H1 (cell line): Measurements from ENCODE around the gene SLC22A2.

ENCODE experiments used
- ATF2 ChIP-seq: IDR thresholded peaks from 2 replicates; pipeline ENCODE4 v1.6.1; 2012; ENCODE audit warnings: low read length, inconsistent platforms
- CTCF ChIP-seq, 3 experiments: IDR thresholded peaks; 1 replicate in 2 of 3; 2 replicates in 1 of 3; pipeline versions ENCODE4 v1.5.1 to v1.6.1; 2011; ENCODE audit warnings: low read length in 3 of 3, mild to moderate bottlenecking in 3 of 3, inconsistent platforms in 2 of 3, low read depth in 1 of 3, moderate library complexity in 1 of 3; ENCODE audit not compliant: insufficient read depth in 1 of 3; ENCODE audit errors: control extremely low read depth in 1 of 3
- FOSL1 ChIP-seq: IDR thresholded peaks from 2 replicates; pipeline ENCODE4 v1.6.1; 2011; ENCODE audit warnings: mild to moderate bottlenecking, low read depth, low read length, moderate library complexity; ENCODE audit not compliant: insufficient read depth
- GTF2F1 ChIP-seq: IDR thresholded peaks from 2 replicates; pipeline ENCODE4 v1.6.1; 2012; ENCODE audit warnings: low read depth, low read length, improper control_type of control experiment, borderline replicate concordance
- JUN ChIP-seq: IDR thresholded peaks from 2 replicates; pipeline ENCODE4 v1.6.1; 2011; ENCODE audit warnings: low read depth, mild to moderate bottlenecking, improper control_type of control experiment, low read length
- JUND ChIP-seq: IDR thresholded peaks from 2 replicates; pipeline ENCODE4 v1.6.1; 2011; ENCODE audit warnings: mild to moderate bottlenecking, improper control_type of control experiment, low read length
- NANOG ChIP-seq: IDR thresholded peaks from 2 replicates; pipeline ENCODE4 v1.6.1; 2011; ENCODE audit warnings: low read length, low read depth, mild to moderate bottlenecking, inconsistent platforms; ENCODE audit not compliant: insufficient read depth, poor library complexity, severe bottlenecking
- NRF1 ChIP-seq: IDR thresholded peaks from 2 replicates; pipeline ENCODE4 v1.6.1; 2011; ENCODE audit warnings: mild to moderate bottlenecking, low read depth, low read length, improper control_type of control experiment
- POLR2AphosphoS5 ChIP-seq: IDR thresholded peaks from 2 replicates; pipeline ENCODE4 v1.6.1; 2011; ENCODE audit warnings: low read depth, low read length
- RAD21 ChIP-seq, 2 experiments: IDR thresholded peaks in 1 of 2; conservative IDR thresholded peaks in 1 of 2; 2 replicates each; pipeline ENCODE4 v1.6.1; 2011; ENCODE audit warnings: low read depth in 2 of 2, low read length in 2 of 2, improper control_type of control experiment in 1 of 2, inconsistent platforms in 1 of 2, mild to moderate bottlenecking in 1 of 2, moderate library complexity in 1 of 2
- TEAD4 ChIP-seq: IDR thresholded peaks from 2 replicates; pipeline ENCODE4 v1.6.1; 2012; ENCODE audit warnings: low read depth, low read length, inconsistent platforms, mixed read lengths

- no peak for TF ChIP-seq JUND
- no peak for TF ChIP-seq JUN
- no peak for TF ChIP-seq CTCF (IDR thresholded peaks at IDR 0.05; ENCODE audit: control extremely low read depth in 1 of 3, insufficient read depth in 1 of 3, low read depth in 1 of 3, low read length in 3 of 3)
- TF ChIP-seq FOSL1: no peak
- TF ChIP-seq POLR2AphosphoS5: no peak
- no peak for TF ChIP-seq GTF2F1
- no peak for TF ChIP-seq ATF2
- no peak for TF ChIP-seq TEAD4
- no peak for TF ChIP-seq NRF1
- TF ChIP-seq RAD21 (IDR thresholded peaks at IDR 0.05 in 1 of 2, conservative IDR thresholded peaks at IDR 0.05 in 1 of 2; ENCODE audit: low read depth in 2 of 2, low read length in 2 of 2): no peak
- TF ChIP-seq NANOG: no peak
These were observed 27.0 kb upstream of the SLC22A2 start for GRCh38 chr6:160285541-160286105.
